PC-3 (cell line): ENCODE data around the gene KCNQ1. TPM values are rescaled to one million over a fixed set of nuclear protein-coding genes. Genes with fewer than 3 reads are reported as not detected.

Source experiments
- ATAC-seq: fragments of 200-7000 bp; cut with Tn5 transposase; 2 replicates; pipeline ENCODE4 v1.9.1; 2020; ENCODE audit warnings: mild to moderate bottlenecking, moderate library complexity
- BruUV-seq: library from RNA; stranded (reverse); fragments of 400-500 nt; replicated peaks from 2 replicates; lab custom pipeline; 2021; lab: Mats Ljungman, UMichigan
- CTCF ChIA-PET: fragments of 300-600 bp; sonication (Branson Sonifier 250); formaldehyde crosslinking; loops from one replicate; lab custom pipeline; 2022; ENCODE audit warnings: antibody characterized with exemption; lab: Charles Lee
- POLR2A ChIA-PET: fragments of 300-600 bp; sonication (Branson Sonifier 250); formaldehyde crosslinking; loops from one replicate; lab custom pipeline; 2022; ENCODE audit warnings: antibody characterized with exemption; ENCODE audit not compliant: unreplicated experiment; lab: Charles Lee
- DNase-seq: peaks from one replicate; pipeline ENCODE4 v3.0.0-alpha.2; 2015
- H2AFZ ChIP-seq: fragments of 300-600 bp; sonication (generic); 2 replicates; pipeline ENCODE4 v1.6.0; 2016; ENCODE audit warnings: antibody characterized with exemption, low read length
- H3F3A ChIP-seq: fragments of 300-600 bp; sonication (generic); one replicate; pipeline ENCODE4 v1.6.0; 2017; ENCODE audit warnings: antibody characterized with exemption, low read length, control low read depth, mild to moderate bottlenecking; ENCODE audit not compliant: unreplicated experiment
- H3K27ac ChIP-seq: fragments of 300-600 bp; sonication (generic); 2 replicates; pipeline ENCODE4 v1.5.1; 2016; ENCODE audit warnings: mild to moderate bottlenecking, low read length
- H3K27me3 ChIP-seq: fragments of 300-600 bp; sonication (generic); 2 replicates; pipeline ENCODE4 v1.6.1; 2016; ENCODE audit warnings: low read length, mixed read lengths
- H3K36me3 ChIP-seq: fragments of 300-600 bp; sonication (generic); 2 replicates; pipeline ENCODE4 v1.6.1; 2016; ENCODE audit warnings: low read depth, mixed run types, low read length, mixed read lengths
- H3K4me1 ChIP-seq: fragments of 300-600 bp; sonication (generic); 2 replicates; pipeline ENCODE4 v1.5.1; 2016; ENCODE audit warnings: low read length; ENCODE audit not compliant: insufficient read depth
- H3K4me2 ChIP-seq: fragments of 300-600 bp; sonication (generic); 2 replicates; pipeline ENCODE4 v1.6.0; 2016; ENCODE audit warnings: low read length
- H3K4me3 ChIP-seq: fragments of 300-600 bp; sonication (generic); 2 replicates; pipeline ENCODE4 v1.5.1; 2016; ENCODE audit warnings: mild to moderate bottlenecking, low read length, mixed read lengths
- H3K79me2 ChIP-seq: fragments of 300-600 bp; sonication (generic); 2 replicates; pipeline ENCODE4 v1.6.1; 2017; ENCODE audit warnings: low read length, mixed read lengths
- H3K9ac ChIP-seq: fragments of 300-600 bp; sonication (generic); 2 replicates; pipeline ENCODE4 v1.6.0; 2016; ENCODE audit warnings: mild to moderate bottlenecking, low read length
- H3K9me2 ChIP-seq: fragments of 300-600 bp; sonication (generic); replicated peaks from 2 replicates; pipeline ENCODE4 v1.6.1; 2016; ENCODE audit warnings: mixed run types, low read length, mixed read lengths
- H3K9me3 ChIP-seq: fragments of 300-600 bp; sonication (generic); 2 replicates; pipeline ENCODE4 v1.6.1; 2016; ENCODE audit warnings: low read length, mixed read lengths
- H4K20me1 ChIP-seq: fragments of 300-600 bp; sonication (generic); 2 replicates; pipeline ENCODE4 v1.6.1; 2016; ENCODE audit warnings: low read length, mixed read lengths
- CTCF ChIP-seq: fragments of 300-600 bp; sonication (generic); conservative IDR thresholded peaks from 2 replicates; pipeline ENCODE4 v1.5.1; 2017; ENCODE audit warnings: antibody characterized with exemption, low read depth, mild to moderate bottlenecking, low read length
- EZH2 ChIP-seq: fragments of 300-600 bp; sonication (generic); IDR thresholded peaks from one replicate; pipeline ENCODE4 v1.6.1; 2017; ENCODE audit warnings: antibody characterized with exemption, mild to moderate bottlenecking, low read length; ENCODE audit not compliant: unreplicated experiment
- EZH2phosphoT487 ChIP-seq: fragments of 300-600 bp; sonication (generic); IDR thresholded peaks from 2 replicates; pipeline ENCODE4 v1.6.1; 2018; ENCODE audit warnings: mild to moderate bottlenecking, antibody characterized with exemption, low read length, borderline replicate concordance
- intact Hi-C: fragments of 100-400 bp; cut with micrococcal nuclease; formaldehyde crosslinking; loops from 2 replicates; pipeline ENCODE4 v1.9.0; 2023
- total RNA-seq: library from RNA; depleted of rRNA; stranded (reverse); fragments of >200 nt; gene quantifications from 2 replicates; pipeline ENCODE4 v1.2.3, GENCODE V29; 2014

The KCNQ1 gene
- total RNA-seq, 1 experiment from 2014 or later, result 0.40 TPM

GRCh38 chr11:2837651-2838050, 392.8 kb downstream of the KCNQ1 start:
- no peak overlapping the region for H2AFZ ChIP-seq

GRCh38 chr11:2838091-2838490, 393.3 kb downstream of the KCNQ1 start:
- ATAC-seq, result no peak
- no peak overlapping the region for H3K9ac ChIP-seq
- H3K4me1 ChIP-seq, result no peaks in the 10 kb centered on the region
- POLR2A ChIA-PET, result no interaction called here
- intact Hi-C loops, result no loop called here
- no peak for DNase-seq
- no peaks in the 10 kb centered on the region for H3K79me2 ChIP-seq
- CTCF ChIA-PET, result no interaction called here
- no peak for TF ChIP-seq CTCF
- no peak for TF ChIP-seq EZH2
- no peak for TF ChIP-seq EZH2phosphoT487
- H3K9me2 ChIP-seq, result no peaks in the 10 kb centered on the region
- no peak overlapping the region for H3K4me3 ChIP-seq
- H3K27me3 ChIP-seq, result no peaks in the 10 kb centered on the region
- H4K20me1 ChIP-seq, result no peaks in the 10 kb centered on the region
- no peak overlapping the region for H2AFZ ChIP-seq
- no peaks in the 10 kb centered on the region for H3K36me3 ChIP-seq
- no peak overlapping the region for H3K4me2 ChIP-seq
- no peaks in the 10 kb centered on the region for H3F3A ChIP-seq
- no peak overlapping the region for H3K27ac ChIP-seq
- H3K9me3 ChIP-seq, result no peaks in the 10 kb centered on the region
- BruUV-seq, result no TSS peak

More at GRCh38 chr11:2837651-2838050, 392.8 kb downstream of the KCNQ1 start:
- H3K27ac ChIP-seq, result no peak overlapping the region
- H3F3A ChIP-seq, result no peaks in the 10 kb centered on the region
- no peaks in the 10 kb centered on the region for H3K36me3 ChIP-seq
- ChIA-PET POLR2A (no interaction called here), CTCF (no interaction called here)
- no peak for DNase-seq
- intact Hi-C loops, result no loop called here
- TF ChIP-seq CTCF (no peak), EZH2phosphoT487 (no peak), EZH2 (no peak)
- no peaks in the 10 kb centered on the region for H3K27me3 ChIP-seq
- no peaks in the 10 kb centered on the region for H4K20me1 ChIP-seq
- no TSS peak for BruUV-seq
- H3K4me1 ChIP-seq, result no peaks in the 10 kb centered on the region
- H3K9me2 ChIP-seq, result no peaks in the 10 kb centered on the region
- no peak for ATAC-seq
- no peaks in the 10 kb centered on the region for H3K9me3 ChIP-seq
- H3K4me3 ChIP-seq, result no peak overlapping the region
- H3K79me2 ChIP-seq, result no peaks in the 10 kb centered on the region
- H3K9ac ChIP-seq, result no peak overlapping the region
- H3K4me2 ChIP-seq, result no peak overlapping the region

GRCh38 chr11:2838676-2839294, 394.0 kb downstream of the KCNQ1 start:
- Histone ChIP-seq H4K20me1 (no peaks in the 10 kb centered on the region), H2AFZ (no peak overlapping the region), H3K4me1 (peaks cover 6% of the 10 kb centered on the region), H3K79me2 (no peaks in the 10 kb centered on the region), H3K27me3 (no peaks in the 10 kb centered on the region), H3K36me3 (no peaks in the 10 kb centered on the region), H3K27ac (no peak overlapping the region), H3K9me3 (no peaks in the 10 kb centered on the region), H3F3A (no peaks in the 10 kb centered on the region), H3K4me3 (no peak overlapping the region), H3K9ac (no peak overlapping the region), H3K4me2 (no peak overlapping the region), H3K9me2 (no peaks in the 10 kb centered on the region)
- no TSS peak for BruUV-seq
- intact Hi-C loops, result no loop called here
- DNase-seq (no peak), ATAC-seq (no peak)
- no peak for TF ChIP-seq CTCF
- TF ChIP-seq EZH2, result no peak
- no peak for TF ChIP-seq EZH2phosphoT487
- ChIA-PET POLR2A (no interaction called here), CTCF (no interaction called here)
